Suprapubic skin (tissue), 4 donors: ENCODE measurements around the gene DNASE1.

Source experiments
- EP300 ChIP-seq: sonication (generic); formaldehyde crosslinking; IDR thresholded peaks from one replicate; pipeline ENCODE4 v1.6.1; 2017; ENCODE audit warnings: antibody characterized with exemption
- POLR2A ChIP-seq, 2 donors: fragments of 450-650 bp; IDR thresholded peaks; one replicate each; pipeline ENCODE4 v1.6.1; 2017; ENCODE audit warnings: antibody characterized with exemption in 2 of 2, mild to moderate bottlenecking in 2 of 2, moderate library complexity in 2 of 2
- POLR2AphosphoS5 ChIP-seq, 3 donors: sonication (generic); formaldehyde crosslinking; IDR thresholded peaks; one replicate each; pipeline ENCODE4 v1.6.1; 2017; ENCODE audit warnings: antibody characterized with exemption in 3 of 3
- TF ChIP-seq, protein P1 (sequence below), 2 donors: fragments of 200-600 bp in 1 of 2; fragments of 450-650 bp in 1 of 2; sonication (generic) in 1 of 2; IDR thresholded peaks; one replicate each; pipeline ENCODE4 v1.5.1; 2016 to 2019; ENCODE audit warnings: antibody characterized with exemption in 2 of 2, mild to moderate bottlenecking in 1 of 2, moderate library complexity in 1 of 2

- TF ChIP-seq, protein P1, sequence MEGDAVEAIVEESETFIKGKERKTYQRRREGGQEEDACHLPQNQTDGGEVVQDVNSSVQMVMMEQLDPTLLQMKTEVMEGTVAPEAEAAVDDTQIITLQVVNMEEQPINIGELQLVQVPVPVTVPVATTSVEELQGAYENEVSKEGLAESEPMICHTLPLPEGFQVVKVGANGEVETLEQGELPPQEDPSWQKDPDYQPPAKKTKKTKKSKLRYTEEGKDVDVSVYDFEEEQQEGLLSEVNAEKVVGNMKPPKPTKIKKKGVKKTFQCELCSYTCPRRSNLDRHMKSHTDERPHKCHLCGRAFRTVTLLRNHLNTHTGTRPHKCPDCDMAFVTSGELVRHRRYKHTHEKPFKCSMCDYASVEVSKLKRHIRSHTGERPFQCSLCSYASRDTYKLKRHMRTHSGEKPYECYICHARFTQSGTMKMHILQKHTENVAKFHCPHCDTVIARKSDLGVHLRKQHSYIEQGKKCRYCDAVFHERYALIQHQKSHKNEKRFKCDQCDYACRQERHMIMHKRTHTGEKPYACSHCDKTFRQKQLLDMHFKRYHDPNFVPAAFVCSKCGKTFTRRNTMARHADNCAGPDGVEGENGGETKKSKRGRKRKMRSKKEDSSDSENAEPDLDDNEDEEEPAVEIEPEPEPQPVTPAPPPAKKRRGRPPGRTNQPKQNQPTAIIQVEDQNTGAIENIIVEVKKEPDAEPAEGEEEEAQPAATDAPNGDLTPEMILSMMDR (IDR thresholded peaks at IDR 0.05): no peak
- TF ChIP-seq POLR2A (IDR thresholded peaks at IDR 0.05) (no peak), EP300 (no peak), POLR2AphosphoS5 (IDR thresholded peaks at IDR 0.05) (no peak)
Measured at GRCh38 chr16:3659251-3659650, 4.8 kb downstream of the DNASE1 start.
